Measurements from ENCODE around the gene STUM. TPM values are rescaled to one million over a fixed set of nuclear protein-coding genes. Genes with fewer than 3 reads are reported as not detected.

Gene STUM
- total RNA-seq, 1 experiment from 2014 or later, result 0.11 TPM

- Histone ChIP-seq H2AFZ (ENCODE audit: low read length) (no peak overlapping the region), H3K27ac (ENCODE audit: insufficient read length, low read depth, low read length) (no peak overlapping the region), H4K8ac (replicated peaks; ENCODE audit: insufficient read length, low read depth, low read length) (no peak overlapping the region), H2BK15ac (ENCODE audit: low read depth, low read length) (no peak overlapping the region), H3K27me3 (ENCODE audit: insufficient read depth, low read length) (no peaks in the 10 kb centered on the region; the same call in 1 of the 2 replicates), H2BK5ac (ENCODE audit: insufficient read length, low read length) (no peak overlapping the region), H3K79me2 (ENCODE audit: insufficient read depth, low read length) (no peaks in the 10 kb centered on the region), H3K56ac (ENCODE audit: insufficient read length, low read depth, low read length) (no peak overlapping the region), H3K23ac (ENCODE audit: insufficient read length, low read depth, low read length) (no peak overlapping the region), H3K9me3 (ENCODE audit: control insufficient read depth, low read depth, low read length) (no peaks in the 10 kb centered on the region), H4K20me1 (ENCODE audit: control insufficient read depth, insufficient read depth, insufficient read length) (no peaks in the 10 kb centered on the region), H3K14ac (ENCODE audit: insufficient read depth, low read length) (no peak overlapping the region), H3K4me2 (ENCODE audit: insufficient read depth, insufficient read length, low read length) (peak overlapping the region; percentile 29), H3K4me1 (ENCODE audit: insufficient read depth, low read length) (peaks cover 14% of the 10 kb centered on the region; the same call in 1 of the 2 replicates), H4K5ac (ENCODE audit: insufficient read length, low read depth, low read length) (no peak overlapping the region), H2BK12ac (ENCODE audit: insufficient read length, low read depth, low read length) (no peak overlapping the region), H3K18ac (ENCODE audit: insufficient read length, low read depth, low read length) (no peak overlapping the region), H3K23me2 (ENCODE audit: insufficient read length, low read depth, low read length, poor library complexity, severe bottlenecking) (no peaks in the 10 kb centered on the region), H3T11ph (ENCODE audit: low read length) (no peak overlapping the region), H2BK20ac (ENCODE audit: low read depth, low read length, poor library complexity, severe bottlenecking) (no peak overlapping the region), H3K79me1 (ENCODE audit: insufficient read depth, low read depth, low read length, poor library complexity, severe bottlenecking) (no peaks in the 10 kb centered on the region), H2AK5ac (ENCODE audit: insufficient read length, low read length) (no peak overlapping the region), H4K91ac (ENCODE audit: insufficient read length, low read depth, low read length) (no peak overlapping the region), H3K9ac (ENCODE audit: extremely low read depth, insufficient read length, low read length) (no peak overlapping the region), H3K4ac (ENCODE audit: low read depth, low read length) (no peak overlapping the region), H2BK120ac (ENCODE audit: low read depth, low read length, poor library complexity, severe bottlenecking) (no peak overlapping the region)
- H3K4me1 Mint-ChIP-seq, result peaks cover 19 to 22% of the 10 kb centered on the region in 2 experiments
- DNase-seq, result peak; percentile 87
- no peaks in the 10 kb centered on the region for H3K9me3 Mint-ChIP-seq
- peak overlapping the region; percentile 31 to 66; a peak in 3 of 5 replicates for H3K4me3 Mint-ChIP-seq
- no peak for TF ChIP-seq CTCF (conservative IDR thresholded peaks at IDR 0.05)
- H3K27me3 Mint-ChIP-seq (ENCODE audit: low read depth), result peaks cover 83% of the 10 kb centered on the region
- no peaks in the 10 kb centered on the region; a peak in 1 of 7 replicates for H3K36me3 Mint-ChIP-seq (ENCODE audit: insufficient read depth in 1 of 3, low read depth in 3 of 3)
- WGBS (ENCODE audit: extremely low coverage, insufficient read length, low lambda C conversion rate), result no CpG with 5 or more reads among the region's 9 CpGs
- peak overlapping the region in 2 of 3 experiments; percentile 79 to 93; a peak in 4 of 7 replicates for H3K27ac Mint-ChIP-seq
These were observed 27.8 kb upstream of the STUM start for GRCh38 chr1:226520640-226521355.

Data from H9 (cell line).